ENCODE data around the gene ZSWIM6.

GRCh38 chr5:61590473-61590872 lies 258.4 kb downstream of the ZSWIM6 start:
- TF ChIP-seq FOXP2 (optimal IDR thresholded peaks at IDR 0.05; ENCODE audit: control extremely low read depth, extremely low read length, insufficient read depth) (no peak), EZH2 (IDR thresholded peaks at IDR 0.05) (no peak), POLR2AphosphoS5 (IDR thresholded peaks at IDR 0.05; ENCODE audit: borderline replicate concordance, low read depth, low read length) (no peak)

Measured in SK-N-MC (cell line).